HL-60 (cell line): Measurements from ENCODE around the gene GALNT12.

Experiments used
- DNase-seq, 2 experiments: peaks; one replicate each; pipeline ENCODE4 v3.0.0-alpha.2; 2010 to 2020; ENCODE audit warnings: low read depth in 1 of 2, low spot score in 1 of 2
- H3K27ac ChIP-seq: fragments of 250-450 bp; sonication (Bioruptor Pico); replicated peaks from 2 replicates; pipeline ENCODE4 v1.5.1; 2020; ENCODE audit warnings: mild to moderate bottlenecking, moderate library complexity
- H3K27me3 ChIP-seq: fragments of 250-450 bp; sonication (Bioruptor Pico); 2 replicates; pipeline ENCODE4 v1.5.1; 2021; ENCODE audit warnings: mild to moderate bottlenecking, moderate library complexity; ENCODE audit not compliant: insufficient read depth, poor library complexity, severe bottlenecking
- H3K4me3 ChIP-seq: replicated peaks from 2 replicates; pipeline ENCODE4 v1.5.1; 2011; ENCODE audit warnings: mild to moderate bottlenecking, control low read depth, low read length; ENCODE audit not compliant: insufficient read depth
- CTCF ChIP-seq: IDR thresholded peaks from one replicate; pipeline ENCODE4 v1.5.1; 2011; ENCODE audit warnings: low read length, control low read depth, inconsistent platforms; ENCODE audit not compliant: insufficient read depth
- GABPA ChIP-seq: IDR thresholded peaks from 2 replicates; pipeline ENCODE4 v1.6.1; 2012; ENCODE audit warnings: low read depth
- POLR2AphosphoS5 ChIP-seq: IDR thresholded peaks from 2 replicates; pipeline ENCODE4 v1.6.1; 2012; ENCODE audit warnings: low read depth
- SPI1 ChIP-seq: IDR thresholded peaks from 2 replicates; pipeline ENCODE4 v1.6.1; 2012; ENCODE audit warnings: low read depth, mild to moderate bottlenecking, borderline replicate concordance
- TF ChIP-seq, protein P1 (sequence below): IDR thresholded peaks from 2 replicates; pipeline ENCODE4 v1.6.1; 2012; ENCODE audit warnings: low read depth; ENCODE audit not compliant: insufficient replicate concordance

The GALNT12 gene

GRCh38 chr9:98867429-98868168 lies 60.1 kb downstream of the GALNT12 start:
- DNase-seq = peak; percentile 56 to 86

GRCh38 chr9:98869078-98869745 lies 61.7 kb downstream of the GALNT12 start:
- no peak for TF ChIP-seq SPI1
- TF ChIP-seq, protein P1, sequence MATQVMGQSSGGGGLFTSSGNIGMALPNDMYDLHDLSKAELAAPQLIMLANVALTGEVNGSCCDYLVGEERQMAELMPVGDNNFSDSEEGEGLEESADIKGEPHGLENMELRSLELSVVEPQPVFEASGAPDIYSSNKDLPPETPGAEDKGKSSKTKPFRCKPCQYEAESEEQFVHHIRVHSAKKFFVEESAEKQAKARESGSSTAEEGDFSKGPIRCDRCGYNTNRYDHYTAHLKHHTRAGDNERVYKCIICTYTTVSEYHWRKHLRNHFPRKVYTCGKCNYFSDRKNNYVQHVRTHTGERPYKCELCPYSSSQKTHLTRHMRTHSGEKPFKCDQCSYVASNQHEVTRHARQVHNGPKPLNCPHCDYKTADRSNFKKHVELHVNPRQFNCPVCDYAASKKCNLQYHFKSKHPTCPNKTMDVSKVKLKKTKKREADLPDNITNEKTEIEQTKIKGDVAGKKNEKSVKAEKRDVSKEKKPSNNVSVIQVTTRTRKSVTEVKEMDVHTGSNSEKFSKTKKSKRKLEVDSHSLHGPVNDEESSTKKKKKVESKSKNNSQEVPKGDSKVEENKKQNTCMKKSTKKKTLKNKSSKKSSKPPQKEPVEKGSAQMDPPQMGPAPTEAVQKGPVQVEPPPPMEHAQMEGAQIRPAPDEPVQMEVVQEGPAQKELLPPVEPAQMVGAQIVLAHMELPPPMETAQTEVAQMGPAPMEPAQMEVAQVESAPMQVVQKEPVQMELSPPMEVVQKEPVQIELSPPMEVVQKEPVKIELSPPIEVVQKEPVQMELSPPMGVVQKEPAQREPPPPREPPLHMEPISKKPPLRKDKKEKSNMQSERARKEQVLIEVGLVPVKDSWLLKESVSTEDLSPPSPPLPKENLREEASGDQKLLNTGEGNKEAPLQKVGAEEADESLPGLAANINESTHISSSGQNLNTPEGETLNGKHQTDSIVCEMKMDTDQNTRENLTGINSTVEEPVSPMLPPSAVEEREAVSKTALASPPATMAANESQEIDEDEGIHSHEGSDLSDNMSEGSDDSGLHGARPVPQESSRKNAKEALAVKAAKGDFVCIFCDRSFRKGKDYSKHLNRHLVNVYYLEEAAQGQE = no peak
- Histone ChIP-seq H3K4me3 (no peak overlapping the region), H3K27ac (no peak overlapping the region), H3K27me3 (no peaks in the 10 kb centered on the region)
- no peak for DNase-seq

More at GRCh38 chr9:98867429-98868168, 60.1 kb downstream of the GALNT12 start:
- Histone ChIP-seq H3K27ac (peak overlapping the region; percentile 41), H3K27me3 (no peaks in the 10 kb centered on the region), H3K4me3 (no peak overlapping the region)
- no peak for TF ChIP-seq CTCF
- no peak for TF ChIP-seq GABPA
- TF ChIP-seq, protein P1 = no peak
- TF ChIP-seq SPI1 = no peak
- peak; percentile 81 for TF ChIP-seq POLR2AphosphoS5

- no peak overlapping the region for H3K4me3 ChIP-seq
- no peaks in the 10 kb centered on the region for H3K27me3 ChIP-seq
- no peak overlapping the region for H3K27ac ChIP-seq
- TF ChIP-seq SPI1 (no peak), CTCF (no peak), POLR2AphosphoS5 (no peak), GABPA (no peak)
- TF ChIP-seq, protein P1 = no peak
- DNase-seq = no peak
These were observed 62.4 kb downstream of the GALNT12 start for GRCh38 chr9:98869866-98870265.
